Tibial nerve (tissue), 4 donors: ENCODE measurements around the gene STON2. TPM values are rescaled to one million over a fixed set of nuclear protein-coding genes. Genes with fewer than 3 reads are reported as not detected.
A peak's percentile ranks its signal among the peaks of the same experiment; 100 is the strongest.

Source experiments
- DNase-seq, 2 donors: peaks; one replicate each; pipeline ENCODE4 v3.0.0-alpha.2; 2019; ENCODE audit warnings: low spot score in 2 of 2
- H3K27ac ChIP-seq, 4 donors: fragments of 200-600 bp; sonication (generic) in 3 of 4; one replicate each; pipeline ENCODE4 v1.5.1; 2017 to 2019; ENCODE audit warnings: mild to moderate bottlenecking in 1 of 4
- H3K27me3 ChIP-seq, 2 donors: fragments of 200-600 bp; sonication (generic) in 1 of 2; one replicate each; pipeline versions ENCODE4 v1.5.1 to v1.6.0; 2017 to 2019
- H3K36me3 ChIP-seq, 3 donors: fragments of 200-600 bp; sonication (generic); one replicate each; pipeline ENCODE4 v1.5.1; 2018 to 2019
- H3K4me1 ChIP-seq, 4 donors: fragments of 200-600 bp; sonication (generic) in 3 of 4; one replicate each; pipeline ENCODE4 v1.5.1; 2017 to 2019
- H3K4me3 ChIP-seq, 4 donors: fragments of 200-600 bp; sonication (generic) in 3 of 4; one replicate each; pipeline ENCODE4 v1.5.1; 2017 to 2019; ENCODE audit warnings: mild to moderate bottlenecking in 1 of 4, moderate library complexity in 1 of 4
- H3K9me3 ChIP-seq, 4 donors: fragments of 200-600 bp; sonication (generic) in 3 of 4; one replicate each; pipeline ENCODE4 v1.5.1; 2017 to 2019
- EP300 ChIP-seq, 2 donors: sonication (generic); formaldehyde crosslinking; IDR thresholded peaks; one replicate each; pipeline ENCODE4 v1.6.1; 2017; ENCODE audit warnings: antibody characterized with exemption in 2 of 2, mild to moderate bottlenecking in 1 of 2
- POLR2A ChIP-seq, 2 donors: fragments of 450-650 bp; IDR thresholded peaks; one replicate each; pipeline ENCODE4 v1.6.1; 2017; ENCODE audit warnings: antibody characterized with exemption in 2 of 2, mild to moderate bottlenecking in 2 of 2, moderate library complexity in 2 of 2
- WGBS, 2 donors: methylation state at CpG; one replicate each; pipeline ENCODE4 v1.1.5; 2018; 5-methylcytosine and 5-hydroxymethylcytosine counted together
- total RNA-seq, 4 donors: library from RNA; depleted of rRNA; stranded (reverse); fragments of >200 nt; gene quantifications; one replicate each; pipeline ENCODE4 v1.1.0, GENCODE V29; 2016
- TF ChIP-seq, protein P1 (sequence below), 5 experiments: fragments of 200-600 bp in 3 of 5; fragments of 450-650 bp in 2 of 5; sonication (generic) in 3 of 5; IDR thresholded peaks; one replicate each; pipeline ENCODE4 v1.5.1; 2016 to 2019; ENCODE audit warnings: antibody characterized with exemption in 5 of 5, mild to moderate bottlenecking in 3 of 5, moderate library complexity in 2 of 5

The STON2 gene
- total RNA-seq, 4 donors from 2014 or later = 21.6 to 62.0 (median 34.7) TPM

DNA sequence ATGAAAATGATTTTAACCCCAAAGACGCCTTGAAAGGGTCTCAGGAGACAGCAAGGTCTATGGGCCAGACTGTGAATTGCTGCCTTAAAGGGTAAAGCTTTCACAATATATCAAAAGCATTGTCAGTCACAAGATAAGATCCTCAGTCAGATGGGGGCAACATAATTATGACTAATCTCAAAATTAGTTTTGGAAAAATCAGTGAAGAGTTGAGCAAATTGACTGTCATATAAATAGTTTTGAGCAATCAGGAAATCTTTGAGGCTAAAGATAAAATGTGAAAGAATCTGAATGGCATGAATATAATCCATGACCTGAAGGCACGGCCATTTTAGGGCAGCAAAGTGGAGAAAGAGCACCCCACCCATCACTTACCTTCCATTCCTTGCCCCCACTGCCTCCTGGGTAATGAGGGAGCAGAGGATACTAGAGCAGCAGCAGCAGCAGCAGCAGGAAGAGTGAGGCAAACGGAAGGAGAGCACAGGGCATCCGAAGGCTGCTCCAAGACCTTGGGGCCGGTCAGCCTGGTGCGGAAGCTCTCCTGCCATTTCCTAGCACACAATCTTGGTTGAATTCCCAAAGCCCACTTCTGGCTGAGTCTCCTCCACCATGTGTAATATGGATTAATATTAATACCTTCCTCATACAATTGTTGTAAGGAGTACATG, 7.0 kb downstream of the STON2 start:
- Histone ChIP-seq H3K4me3 (no peak overlapping the region), H3K27ac (no peak overlapping the region), H3K4me1 (no peaks in the 10 kb centered on the region), H3K9me3 (peaks cover 0 to 5% (median 0%) of the 10 kb centered on the region in 4 donors), H3K27me3 (no peaks in the 10 kb centered on the region), H3K36me3 (peaks cover 0 to 25% (median 0%) of the 10 kb centered on the region in 3 donors)
- 70 to 74% methylated on average over 6 of the region's 6 CpGs for WGBS, 2 donors
- no peak for DNase-seq
- TF ChIP-seq, protein P1, sequence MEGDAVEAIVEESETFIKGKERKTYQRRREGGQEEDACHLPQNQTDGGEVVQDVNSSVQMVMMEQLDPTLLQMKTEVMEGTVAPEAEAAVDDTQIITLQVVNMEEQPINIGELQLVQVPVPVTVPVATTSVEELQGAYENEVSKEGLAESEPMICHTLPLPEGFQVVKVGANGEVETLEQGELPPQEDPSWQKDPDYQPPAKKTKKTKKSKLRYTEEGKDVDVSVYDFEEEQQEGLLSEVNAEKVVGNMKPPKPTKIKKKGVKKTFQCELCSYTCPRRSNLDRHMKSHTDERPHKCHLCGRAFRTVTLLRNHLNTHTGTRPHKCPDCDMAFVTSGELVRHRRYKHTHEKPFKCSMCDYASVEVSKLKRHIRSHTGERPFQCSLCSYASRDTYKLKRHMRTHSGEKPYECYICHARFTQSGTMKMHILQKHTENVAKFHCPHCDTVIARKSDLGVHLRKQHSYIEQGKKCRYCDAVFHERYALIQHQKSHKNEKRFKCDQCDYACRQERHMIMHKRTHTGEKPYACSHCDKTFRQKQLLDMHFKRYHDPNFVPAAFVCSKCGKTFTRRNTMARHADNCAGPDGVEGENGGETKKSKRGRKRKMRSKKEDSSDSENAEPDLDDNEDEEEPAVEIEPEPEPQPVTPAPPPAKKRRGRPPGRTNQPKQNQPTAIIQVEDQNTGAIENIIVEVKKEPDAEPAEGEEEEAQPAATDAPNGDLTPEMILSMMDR (IDR thresholded peaks at IDR 0.05) = no peak
- no peak for TF ChIP-seq EP300 (IDR thresholded peaks at IDR 0.05)
- no peak for TF ChIP-seq POLR2A (IDR thresholded peaks at IDR 0.05)

DNA sequence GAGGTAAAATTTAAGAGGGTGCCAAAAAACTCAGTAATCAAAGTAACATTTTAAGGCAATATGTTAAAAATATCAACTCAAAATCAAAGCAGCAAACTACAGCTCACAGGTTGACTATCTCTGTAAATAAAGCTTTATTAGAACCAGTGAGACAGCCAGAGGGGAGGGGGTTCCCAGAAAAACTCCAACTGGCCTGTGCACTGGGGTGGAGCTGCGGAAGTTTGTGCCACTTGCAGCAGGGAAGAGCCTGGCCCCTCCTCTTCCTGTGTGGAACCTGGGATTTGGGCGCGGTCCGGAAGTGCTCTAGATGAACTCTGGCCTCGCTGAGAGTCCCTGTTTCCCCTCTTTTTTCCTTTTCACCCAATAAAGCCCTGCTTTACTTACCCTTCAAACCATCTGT, 8.1 kb downstream of the STON2 start:
- Histone ChIP-seq H3K27me3 (no peaks in the 10 kb centered on the region), H3K36me3 (peaks cover 0 to 25% (median 0%) of the 10 kb centered on the region in 3 donors), H3K4me1 (no peaks in the 10 kb centered on the region), H3K27ac (no peak overlapping the region), H3K4me3 (no peak overlapping the region), H3K9me3 (peaks cover 0 to 5% (median 0%) of the 10 kb centered on the region in 4 donors)
- WGBS, 2 donors = 87 to 96% methylated on average over 5 of the region's 5 CpGs
- no peak for DNase-seq
- TF ChIP-seq, protein P1 (IDR thresholded peaks at IDR 0.05) = no peak
- no peak for TF ChIP-seq POLR2A (IDR thresholded peaks at IDR 0.05)

DNA sequence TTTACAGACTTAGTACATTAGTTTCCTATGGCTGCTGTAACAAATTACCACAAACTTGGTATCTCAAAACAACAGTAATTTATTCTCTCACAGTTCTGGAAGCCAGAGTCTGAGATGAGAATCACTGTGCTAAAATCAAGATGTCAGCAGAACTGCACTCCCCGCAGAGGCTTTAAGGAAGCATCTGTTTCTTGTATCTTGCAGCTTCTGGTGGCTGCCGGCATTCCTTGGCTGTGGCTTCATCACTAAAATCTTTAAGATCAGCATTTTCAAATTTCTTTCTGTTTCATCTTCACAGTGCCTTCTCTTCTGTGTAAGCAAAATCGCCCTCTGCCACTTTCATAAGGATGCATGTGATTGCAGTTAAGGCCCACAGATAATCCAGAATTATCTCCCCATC, 9.4 kb downstream of the STON2 start:
- 61 to 63% methylated on average over 3 of the region's 3 CpGs for WGBS, 2 donors
- Histone ChIP-seq H3K27ac (no peak overlapping the region), H3K4me3 (no peak overlapping the region), H3K9me3 (peaks cover 0 to 5% (median 0%) of the 10 kb centered on the region in 4 donors), H3K4me1 (peaks cover 0 to 8% (median 0%) of the 10 kb centered on the region in 4 donors), H3K27me3 (no peaks in the 10 kb centered on the region), H3K36me3 (peaks cover 0 to 22% (median 0%) of the 10 kb centered on the region in 3 donors)
- TF ChIP-seq POLR2A (IDR thresholded peaks at IDR 0.05) (no peak), EP300 (IDR thresholded peaks at IDR 0.05) (no peak)
- TF ChIP-seq, protein P1 (IDR thresholded peaks at IDR 0.05) = no peak
- no peak for DNase-seq

DNA sequence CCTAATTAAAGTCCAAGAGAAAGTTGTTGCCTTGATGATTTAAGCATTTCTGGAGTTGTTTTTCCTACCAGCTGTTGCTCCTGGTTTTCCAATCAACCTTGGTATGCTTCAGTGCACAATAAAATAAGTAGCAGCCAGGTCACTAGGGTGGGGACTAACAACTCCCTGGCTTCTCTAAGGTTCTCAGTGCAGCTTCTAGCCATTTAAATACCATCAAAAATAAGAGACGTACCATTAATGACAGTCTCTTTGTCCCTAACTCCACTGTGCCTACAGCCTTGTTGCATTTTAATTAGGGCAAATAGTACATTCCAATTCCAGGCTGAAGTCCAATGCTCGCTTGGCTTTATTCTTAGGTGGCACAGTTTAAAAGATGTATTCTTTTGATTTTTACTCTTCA, 11.8 kb downstream of the STON2 start:
- Histone ChIP-seq H3K36me3 (no peaks in the 10 kb centered on the region), H3K27me3 (no peaks in the 10 kb centered on the region), H3K9me3 (peaks cover 0 to 5% (median 0%) of the 10 kb centered on the region in 4 donors), H3K4me1 (peaks cover 0 to 15% (median 0%) of the 10 kb centered on the region in 4 donors), H3K4me3 (no peak overlapping the region), H3K27ac (no peak overlapping the region)
- TF ChIP-seq, protein P1 (IDR thresholded peaks at IDR 0.05) = no peak
- TF ChIP-seq EP300 (IDR thresholded peaks at IDR 0.05) (no peak), POLR2A (IDR thresholded peaks at IDR 0.05) (no peak)
- 49 to 62% methylated on average over 2 of the region's 2 CpGs for WGBS, 2 donors
- DNase-seq = no peak

DNA sequence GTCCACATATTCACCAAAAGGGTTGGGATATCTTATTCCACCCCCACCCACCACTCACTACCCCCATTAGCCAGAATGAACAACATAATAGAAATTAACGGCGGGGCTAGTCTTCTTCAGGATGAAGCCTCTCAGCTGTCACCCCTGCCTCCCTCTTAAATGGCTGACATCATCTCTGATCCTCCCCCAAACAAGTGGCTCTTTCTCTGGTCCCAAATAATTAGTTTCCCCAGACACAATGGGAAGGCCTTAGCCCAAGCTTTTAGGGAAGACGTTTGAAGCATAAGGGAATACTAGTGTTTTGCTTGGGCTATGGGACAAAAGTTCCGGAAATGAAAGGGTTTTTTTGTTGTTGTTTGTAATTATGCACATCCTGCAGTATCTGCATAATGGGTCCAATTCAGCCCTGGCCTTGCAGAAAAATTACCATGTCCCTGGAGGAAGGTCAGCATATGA, 13.8 kb downstream of the STON2 start:
- TF ChIP-seq POLR2A (IDR thresholded peaks at IDR 0.05) (no peak), EP300 (IDR thresholded peaks at IDR 0.05) (no peak)
- TF ChIP-seq, protein P1 (IDR thresholded peaks at IDR 0.05) = no peak
- H3K36me3 ChIP-seq = no peaks in the 10 kb centered on the region
- H3K27ac ChIP-seq = peak overlapping the region in 1 of 4 donors; percentile 8
- H3K4me3 ChIP-seq = no peak overlapping the region
- H3K4me1 ChIP-seq = peaks cover 0 to 15% (median 0%) of the 10 kb centered on the region in 4 donors
- WGBS, 2 donors = 32 to 37% methylated on average over 4 of the region's 4 CpGs
- no peaks in the 10 kb centered on the region for H3K27me3 ChIP-seq
- peaks cover 0 to 5% (median 0%) of the 10 kb centered on the region in 4 donors for H3K9me3 ChIP-seq
- no peak for DNase-seq
